Cardiac fibroblast (primary cell): ENCODE results near the gene FIGN.

ENCODE experiments used
- DNase-seq, 2 donors: peaks; one replicate each; pipeline versions ENCODE4 v3.0.0 to v3.0.0-alpha.2; 2010; ENCODE audit warnings: low read depth in 2 of 2
- H3K4me3 ChIP-seq, 2 donors: replicated peaks in 1 of 2; 1 replicate in 1 of 2; 2 replicates in 1 of 2; pipeline ENCODE4 v1.5.1; 2011; ENCODE audit warnings: low read depth in 2 of 2, low read length in 2 of 2, mild to moderate bottlenecking in 2 of 2, moderate library complexity in 1 of 2
- TF ChIP-seq, protein P1 (sequence below): IDR thresholded peaks from one replicate; pipeline ENCODE4 v1.5.1; 2011; ENCODE audit warnings: low read depth, mild to moderate bottlenecking, low read length, inconsistent platforms

FIGN gene

DNA sequence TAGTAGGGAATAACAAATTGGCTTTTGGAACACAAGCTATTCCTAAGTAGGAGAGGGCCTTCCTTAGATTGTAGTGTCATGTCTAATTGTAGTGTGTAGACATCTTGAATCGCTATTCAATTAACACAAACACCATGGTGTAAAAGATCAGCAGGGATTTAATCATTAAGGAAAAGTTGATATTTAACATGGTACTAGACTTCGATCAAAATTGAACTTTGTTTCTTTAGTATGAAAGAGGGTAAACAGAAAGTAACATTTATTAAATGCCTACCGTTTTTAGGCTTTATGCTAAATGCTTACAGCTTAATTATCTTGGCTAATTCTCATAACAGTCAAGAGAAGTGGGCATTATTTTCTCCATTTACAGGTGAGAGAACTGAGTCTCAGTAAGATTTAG, 37.5 kb upstream of the FIGN start:
- DNase-seq: no peak
- TF ChIP-seq, protein P1, sequence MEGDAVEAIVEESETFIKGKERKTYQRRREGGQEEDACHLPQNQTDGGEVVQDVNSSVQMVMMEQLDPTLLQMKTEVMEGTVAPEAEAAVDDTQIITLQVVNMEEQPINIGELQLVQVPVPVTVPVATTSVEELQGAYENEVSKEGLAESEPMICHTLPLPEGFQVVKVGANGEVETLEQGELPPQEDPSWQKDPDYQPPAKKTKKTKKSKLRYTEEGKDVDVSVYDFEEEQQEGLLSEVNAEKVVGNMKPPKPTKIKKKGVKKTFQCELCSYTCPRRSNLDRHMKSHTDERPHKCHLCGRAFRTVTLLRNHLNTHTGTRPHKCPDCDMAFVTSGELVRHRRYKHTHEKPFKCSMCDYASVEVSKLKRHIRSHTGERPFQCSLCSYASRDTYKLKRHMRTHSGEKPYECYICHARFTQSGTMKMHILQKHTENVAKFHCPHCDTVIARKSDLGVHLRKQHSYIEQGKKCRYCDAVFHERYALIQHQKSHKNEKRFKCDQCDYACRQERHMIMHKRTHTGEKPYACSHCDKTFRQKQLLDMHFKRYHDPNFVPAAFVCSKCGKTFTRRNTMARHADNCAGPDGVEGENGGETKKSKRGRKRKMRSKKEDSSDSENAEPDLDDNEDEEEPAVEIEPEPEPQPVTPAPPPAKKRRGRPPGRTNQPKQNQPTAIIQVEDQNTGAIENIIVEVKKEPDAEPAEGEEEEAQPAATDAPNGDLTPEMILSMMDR: no peak
- H3K4me3 ChIP-seq: no peak overlapping the region

DNA sequence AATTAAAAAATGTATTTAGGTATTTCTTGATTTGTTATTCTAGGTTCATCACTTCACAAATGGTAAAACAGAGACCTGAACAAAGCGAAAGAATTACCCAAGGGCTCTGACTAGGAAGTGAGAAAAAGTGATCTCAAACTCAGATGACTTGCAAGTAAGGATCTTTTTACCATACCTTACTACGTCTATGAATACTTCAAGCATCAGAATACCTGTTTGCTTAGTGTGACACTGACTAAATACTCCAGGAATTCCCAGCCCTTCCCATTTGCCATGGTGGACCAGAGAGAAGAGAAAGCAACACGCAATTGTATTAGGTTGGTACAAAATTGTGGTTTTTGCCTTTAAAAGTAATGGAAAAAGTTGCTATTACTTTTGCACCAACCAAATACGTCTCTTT, 35.8 kb upstream of the FIGN start:
- TF ChIP-seq, protein P1: no peak
- DNase-seq: peak in 1 of 2 donors; percentile 13
- H3K4me3 ChIP-seq: no peak overlapping the region

DNA sequence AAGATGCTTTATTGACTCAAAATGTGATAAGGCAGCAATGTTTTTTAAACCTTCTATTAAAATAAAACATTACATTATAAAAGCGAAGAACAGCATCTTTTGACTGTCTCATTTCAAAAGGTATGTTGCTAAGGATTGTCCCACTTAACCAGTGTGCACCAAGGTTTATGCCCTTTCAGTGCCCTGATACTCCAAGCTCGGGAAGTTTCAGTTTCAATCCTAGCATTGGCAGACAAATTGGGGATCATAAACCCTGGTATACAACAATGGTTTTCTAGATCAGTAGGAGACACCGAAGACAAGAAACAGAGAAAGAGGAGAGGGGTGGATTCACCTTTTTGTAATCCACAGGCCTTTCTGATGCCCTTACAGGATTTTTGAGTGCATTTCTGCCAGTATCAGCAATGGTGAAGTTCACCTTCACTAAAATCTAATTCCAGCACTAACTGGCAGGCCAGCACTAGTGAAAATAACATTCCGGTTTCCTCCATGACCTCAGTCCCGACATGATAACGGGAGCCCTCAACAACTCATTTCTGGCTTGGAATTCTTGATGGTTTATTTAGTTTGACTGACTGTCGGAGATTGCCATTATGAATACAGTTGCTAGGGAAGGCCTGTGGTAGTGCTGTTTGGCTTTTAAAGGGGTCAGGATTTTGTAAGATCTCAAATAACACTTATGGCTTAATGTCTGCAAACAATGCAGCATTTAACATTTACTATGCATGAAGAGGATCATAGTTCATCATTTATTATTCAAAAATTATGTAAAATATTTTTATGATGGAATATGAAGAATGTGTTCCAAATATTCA, 33.3 kb upstream of the FIGN start:
- TF ChIP-seq, protein P1: no peak
- no peak overlapping the region for H3K4me3 ChIP-seq
- DNase-seq: no peak

DNA sequence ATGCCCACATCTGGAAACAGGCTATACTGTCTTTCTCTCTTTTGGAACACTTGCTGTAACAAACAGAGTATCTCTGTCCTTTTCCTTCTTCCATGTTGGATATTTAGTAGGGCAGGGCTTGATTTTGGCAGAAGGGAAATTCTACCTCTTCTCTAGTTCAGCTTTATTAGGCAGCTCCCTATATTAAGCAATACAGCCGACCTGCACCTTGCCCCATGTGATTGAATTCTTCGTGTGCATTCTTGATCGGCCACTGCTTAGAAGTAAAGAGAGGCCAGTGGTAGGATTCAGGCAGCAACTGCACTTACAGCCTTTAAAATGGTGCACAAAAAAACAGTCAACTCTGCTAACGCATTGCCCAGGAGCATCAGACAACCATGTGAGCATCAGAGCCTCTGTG, 31.3 kb upstream of the FIGN start:
- TF ChIP-seq, protein P1: no peak
- H3K4me3 ChIP-seq: no peak overlapping the region
- no peak for DNase-seq

DNA sequence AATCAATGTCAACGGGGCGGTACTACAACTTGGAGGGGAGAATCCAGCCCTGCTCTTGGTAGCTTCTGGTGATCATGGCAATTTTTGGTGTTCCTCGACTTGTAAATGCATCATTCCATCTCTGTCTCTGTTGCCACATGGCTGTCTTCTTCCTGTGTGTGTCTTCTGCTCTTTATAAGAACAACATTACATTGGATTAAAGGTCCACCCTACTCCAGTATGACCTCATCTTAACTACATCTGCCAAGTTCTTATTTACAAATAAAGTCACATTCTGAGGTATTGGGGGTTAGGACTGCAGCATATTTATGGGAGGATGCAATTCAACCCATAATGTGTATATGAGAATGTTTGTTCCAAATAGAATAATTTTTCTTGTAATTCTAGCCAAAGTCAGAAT, 28.8 kb upstream of the FIGN start:
- no peak for DNase-seq
- TF ChIP-seq, protein P1: no peak

DNA sequence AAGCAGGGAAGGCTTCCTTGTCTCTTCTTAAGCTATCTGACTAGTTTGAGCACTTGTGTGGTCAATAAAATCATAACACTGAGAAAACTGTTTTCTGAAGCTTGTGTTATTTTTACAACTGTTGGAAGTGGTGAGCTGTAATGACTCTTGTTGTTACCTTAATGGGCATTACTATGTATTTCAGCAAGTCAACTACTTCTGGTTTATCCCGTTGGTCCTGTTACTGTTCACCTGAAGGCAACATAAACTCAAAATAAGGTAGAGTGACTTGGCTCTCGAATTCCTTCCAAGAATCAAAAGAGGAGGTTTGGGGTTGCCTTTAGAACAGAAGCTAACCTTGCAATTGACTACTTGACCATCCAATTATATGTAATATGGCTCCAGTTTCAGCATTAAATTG, 23.2 kb upstream of the FIGN start:
- TF ChIP-seq, protein P1: no peak
- no peak for DNase-seq
- no peak overlapping the region for H3K4me3 ChIP-seq

More for the DNA sequence above, 28.8 kb upstream of the FIGN start:
- no peak overlapping the region for H3K4me3 ChIP-seq
